Measurements from ENCODE around the gene ARRB1. TPM values are rescaled to one million over a fixed set of nuclear protein-coding genes. Genes with fewer than 3 reads are reported as not detected.

Gene ARRB1
- total RNA-seq, 4 donors from 2014 or later: 26.3 to 104 (median 29.3) TPM

DNA sequence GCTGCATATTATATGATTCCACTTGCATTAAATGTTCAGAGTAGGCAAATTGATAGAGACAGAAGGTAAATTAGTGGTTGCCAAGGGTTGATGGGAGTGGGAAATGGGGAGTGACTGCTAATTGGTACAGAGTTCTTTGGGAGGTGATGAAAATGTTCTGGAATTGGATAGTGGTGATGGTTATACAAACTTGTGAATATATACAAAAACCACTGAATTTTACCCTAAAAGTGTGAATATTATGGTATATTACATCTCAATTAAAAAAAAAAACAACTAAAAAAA is 52.5 kb downstream of the ARRB1 start:
- intact Hi-C loops (cut with DNase I; ENCODE audit: low total_unique reads): no loop called here
- DNase-seq (ENCODE audit: low spot score in 2 of 2): no peak
- H3K4me3 ChIP-seq (ENCODE audit: low read depth, poor library complexity, severe bottlenecking): no peak overlapping the region

DNA sequence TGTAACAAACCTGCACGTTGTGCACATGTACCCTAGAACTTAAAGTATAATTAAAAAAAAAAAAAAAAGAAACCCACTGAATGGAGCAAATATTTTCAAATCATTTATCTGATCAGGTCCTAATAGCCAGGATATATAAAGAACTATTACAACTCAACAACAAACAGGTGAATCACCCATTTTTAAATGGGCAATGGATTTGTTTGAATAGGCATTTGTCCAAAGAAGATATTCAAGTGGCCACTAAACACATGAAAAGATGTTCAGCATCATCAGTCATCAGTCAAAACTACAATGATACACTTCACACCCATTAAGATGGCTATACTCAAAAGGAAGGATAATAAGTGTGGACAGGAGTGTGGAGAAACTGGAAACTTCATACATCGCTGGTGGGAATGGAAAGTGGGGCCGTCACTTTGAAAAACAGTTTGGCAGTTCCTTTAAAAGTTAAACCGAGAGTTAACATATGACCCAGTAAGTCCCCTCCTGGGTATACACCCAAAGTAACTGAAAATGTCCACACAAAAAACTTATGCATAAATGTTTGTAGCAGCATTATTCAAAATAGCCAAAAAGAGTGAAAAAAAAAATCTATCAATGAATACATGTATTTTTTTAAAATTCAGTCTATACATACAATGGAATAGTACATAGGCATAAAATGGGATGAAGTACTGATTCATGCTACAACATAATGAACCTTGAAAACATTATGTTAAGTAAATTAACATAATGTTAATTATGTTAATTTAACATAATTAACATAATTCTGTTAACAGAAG is 53.1 kb downstream of the ARRB1 start:
- TF ChIP-seq, protein P1, sequence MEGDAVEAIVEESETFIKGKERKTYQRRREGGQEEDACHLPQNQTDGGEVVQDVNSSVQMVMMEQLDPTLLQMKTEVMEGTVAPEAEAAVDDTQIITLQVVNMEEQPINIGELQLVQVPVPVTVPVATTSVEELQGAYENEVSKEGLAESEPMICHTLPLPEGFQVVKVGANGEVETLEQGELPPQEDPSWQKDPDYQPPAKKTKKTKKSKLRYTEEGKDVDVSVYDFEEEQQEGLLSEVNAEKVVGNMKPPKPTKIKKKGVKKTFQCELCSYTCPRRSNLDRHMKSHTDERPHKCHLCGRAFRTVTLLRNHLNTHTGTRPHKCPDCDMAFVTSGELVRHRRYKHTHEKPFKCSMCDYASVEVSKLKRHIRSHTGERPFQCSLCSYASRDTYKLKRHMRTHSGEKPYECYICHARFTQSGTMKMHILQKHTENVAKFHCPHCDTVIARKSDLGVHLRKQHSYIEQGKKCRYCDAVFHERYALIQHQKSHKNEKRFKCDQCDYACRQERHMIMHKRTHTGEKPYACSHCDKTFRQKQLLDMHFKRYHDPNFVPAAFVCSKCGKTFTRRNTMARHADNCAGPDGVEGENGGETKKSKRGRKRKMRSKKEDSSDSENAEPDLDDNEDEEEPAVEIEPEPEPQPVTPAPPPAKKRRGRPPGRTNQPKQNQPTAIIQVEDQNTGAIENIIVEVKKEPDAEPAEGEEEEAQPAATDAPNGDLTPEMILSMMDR (IDR thresholded peaks at IDR 0.05): no peak
- TF ChIP-seq POLR2A (IDR thresholded peaks at IDR 0.05): no peak
- intact Hi-C loops (cut with DNase I; ENCODE audit: low total_unique reads): no loop called here
- 69 to 94% methylated on average over 4 of the region's 4 CpGs for WGBS, 2 donors
- DNase-seq (ENCODE audit: low spot score in 2 of 2): no peak
- no peak overlapping the region for H3K4me3 ChIP-seq (ENCODE audit: low read depth, poor library complexity, severe bottlenecking)

More for the DNA sequence above, 52.5 kb downstream of the ARRB1 start:
- TF ChIP-seq, protein P1 (IDR thresholded peaks at IDR 0.05): no peak
- TF ChIP-seq POLR2A (IDR thresholded peaks at IDR 0.05): no peak

DNA sequence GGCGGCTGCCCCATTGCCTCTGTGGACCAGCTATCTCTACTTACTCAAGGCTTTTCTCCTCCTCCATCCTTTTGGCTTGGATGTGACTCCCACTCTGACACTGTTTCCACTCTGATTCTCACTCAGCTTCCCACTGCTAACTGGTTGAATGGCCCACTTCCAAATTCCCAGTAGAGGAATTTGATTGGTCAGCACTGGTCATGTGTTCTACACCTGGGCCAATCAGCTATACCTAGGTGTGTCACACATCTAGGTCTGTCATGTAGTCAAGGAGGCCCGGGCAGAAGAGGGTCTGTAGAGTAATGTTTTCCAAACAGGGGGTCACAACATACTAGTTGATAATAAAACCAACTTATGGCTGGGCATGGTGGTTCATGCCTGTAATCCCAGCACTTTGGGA is 57.6 kb downstream of the ARRB1 start:
- no peak for DNase-seq (ENCODE audit: low spot score in 2 of 2)
- WGBS, 2 donors: 93 to 100% methylated on average over 2 of the region's 2 CpGs
- H3K4me3 ChIP-seq (ENCODE audit: low read depth, poor library complexity, severe bottlenecking): no peak overlapping the region
- intact Hi-C loops (cut with DNase I; ENCODE audit: low total_unique reads): no loop called here
- TF ChIP-seq, protein P1 (IDR thresholded peaks at IDR 0.05): no peak
- no peak for TF ChIP-seq POLR2A (IDR thresholded peaks at IDR 0.05)

DNA sequence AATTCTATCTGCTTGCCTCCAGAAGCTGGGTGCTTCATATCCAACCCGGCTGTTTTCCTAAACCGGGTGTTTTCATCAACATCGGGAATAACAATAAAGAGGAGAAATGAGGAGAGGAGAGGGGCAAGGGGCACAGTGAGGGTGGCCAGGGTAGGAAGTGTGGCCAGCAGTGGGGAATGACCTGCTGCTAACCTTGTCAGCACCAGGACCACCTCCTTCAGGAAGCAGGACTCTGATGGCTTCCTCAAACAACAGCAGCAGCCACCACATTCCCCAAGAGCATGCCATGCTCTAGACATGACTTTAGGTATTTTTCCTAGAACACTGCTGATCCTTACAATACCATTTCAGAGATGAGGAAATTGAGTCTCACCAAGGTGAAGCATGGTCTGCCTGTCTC is 58.5 kb downstream of the ARRB1 start:
- H3K4me3 ChIP-seq (ENCODE audit: low read depth, poor library complexity, severe bottlenecking): no peak overlapping the region
- DNase-seq (ENCODE audit: low spot score in 2 of 2): no peak
- intact Hi-C loops (cut with DNase I; ENCODE audit: low total_unique reads): no loop called here
- TF ChIP-seq, protein P1 (IDR thresholded peaks at IDR 0.05): no peak
- TF ChIP-seq POLR2A (IDR thresholded peaks at IDR 0.05): no peak
- 92 to 95% methylated on average over 3 of the region's 3 CpGs for WGBS, 2 donors

DNA sequence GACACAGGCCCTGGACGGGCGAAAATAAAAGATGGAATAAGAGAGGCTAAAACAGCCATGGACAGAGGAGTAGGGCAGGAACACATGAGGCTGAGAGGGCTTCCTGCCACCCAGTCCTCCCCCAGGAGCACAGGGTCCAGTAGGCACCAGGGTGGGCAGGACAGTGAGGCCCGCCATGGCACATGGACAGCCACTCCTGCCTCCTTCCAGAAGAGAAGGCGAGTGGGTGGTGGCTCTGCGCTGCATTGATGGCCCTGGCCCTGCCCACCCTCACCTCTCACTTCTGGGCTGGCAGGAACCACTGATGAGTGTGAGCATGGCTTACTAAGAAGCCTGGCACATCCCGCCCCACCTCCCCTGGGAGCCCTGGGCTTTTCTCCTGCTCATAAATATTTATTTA is 59.7 kb downstream of the ARRB1 start:
- 92 to 95% methylated on average over 6 of the region's 6 CpGs for WGBS, 2 donors
- H3K4me3 ChIP-seq (ENCODE audit: low read depth, poor library complexity, severe bottlenecking): no peak overlapping the region
- intact Hi-C loops (cut with DNase I; ENCODE audit: low total_unique reads): no loop called here
- no peak for DNase-seq (ENCODE audit: low spot score in 2 of 2)
- TF ChIP-seq POLR2A (IDR thresholded peaks at IDR 0.05): no peak
- TF ChIP-seq, protein P1 (IDR thresholded peaks at IDR 0.05): no peak

DNA sequence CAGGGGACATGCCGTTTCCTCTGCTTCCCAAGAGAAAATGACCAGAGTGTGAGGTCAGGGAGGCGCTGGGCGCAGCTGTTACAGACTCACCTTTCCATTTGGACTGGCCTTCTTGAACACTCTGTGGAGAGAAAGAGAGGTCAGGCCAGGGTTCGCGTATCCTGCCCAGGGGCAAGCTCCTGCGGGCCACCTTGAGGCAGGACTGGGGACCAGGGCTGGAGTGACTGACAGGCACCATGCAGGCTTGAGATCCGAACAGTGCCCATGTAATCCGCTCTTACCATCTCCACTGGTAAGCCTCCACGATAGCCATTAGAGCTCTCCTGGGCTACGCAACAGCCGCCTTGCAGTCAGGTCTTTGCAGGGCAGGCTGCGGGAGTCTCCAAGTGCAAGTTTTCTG is 61.5 kb downstream of the ARRB1 start:
- intact Hi-C loops (cut with DNase I; ENCODE audit: low total_unique reads): no loop called here
- no peak for DNase-seq (ENCODE audit: low spot score in 2 of 2)
- no peak overlapping the region for H3K4me3 ChIP-seq (ENCODE audit: low read depth, poor library complexity, severe bottlenecking)
- WGBS, 2 donors: 95 to 98% methylated on average over 12 of the region's 12 CpGs
- no peak for TF ChIP-seq POLR2A (IDR thresholded peaks at IDR 0.05)
- TF ChIP-seq, protein P1 (IDR thresholded peaks at IDR 0.05): no peak
